GM12801 (cell line): ENCODE measurements around the gene UNC45B.

Experiments
- CTCF ChIP-seq: IDR thresholded peaks from one replicate; pipeline ENCODE4 v1.5.1; 2011; ENCODE audit warnings: control low read depth; ENCODE audit not compliant: insufficient read length; ENCODE audit errors: extremely low read depth

Gene UNC45B

GRCh38 chr17:35132816-35133550, 14.6 kb upstream of the UNC45B start:
- TF ChIP-seq CTCF: no peak

- no peak for TF ChIP-seq CTCF
Measured at GRCh38 chr17:35135322-35135721, 12.3 kb upstream of the UNC45B start.

- TF ChIP-seq CTCF: no peak
Measured at GRCh38 chr17:35138218-35138617, 9.4 kb upstream of the UNC45B start.

GRCh38 chr17:35141681-35142466, 5.7 kb upstream of the UNC45B start, which contains the start of gene NLE1:
NLE1 (minus strand) TSS chr17:35142303; CDS start chr17:35142275, 28 bp downstream.
- peak; percentile 61 for TF ChIP-seq CTCF

- no peak for TF ChIP-seq CTCF
Measured at GRCh38 chr17:35142467-35142796, 5.2 kb upstream of the UNC45B start.

- TF ChIP-seq CTCF: no peak
Measured at GRCh38 chr17:35144840-35145239, 2.8 kb upstream of the UNC45B start.

GRCh38 chr17:35146214-35146833, 1.3 kb upstream of the UNC45B start:
- no peak for TF ChIP-seq CTCF
